NT2/D1 (cell line): ENCODE results near the gene EDEM3.

Source experiments
- YY1 ChIP-seq: IDR thresholded peaks from 2 replicates; pipeline ENCODE4 v1.6.1; 2011; ENCODE audit not compliant: insufficient read length, insufficient read depth
- ZNF274 ChIP-seq: IDR thresholded peaks from 2 replicates; pipeline ENCODE4 v1.6.1; 2011; ENCODE audit warnings: mild to moderate bottlenecking, low read depth, low read length

DNA sequence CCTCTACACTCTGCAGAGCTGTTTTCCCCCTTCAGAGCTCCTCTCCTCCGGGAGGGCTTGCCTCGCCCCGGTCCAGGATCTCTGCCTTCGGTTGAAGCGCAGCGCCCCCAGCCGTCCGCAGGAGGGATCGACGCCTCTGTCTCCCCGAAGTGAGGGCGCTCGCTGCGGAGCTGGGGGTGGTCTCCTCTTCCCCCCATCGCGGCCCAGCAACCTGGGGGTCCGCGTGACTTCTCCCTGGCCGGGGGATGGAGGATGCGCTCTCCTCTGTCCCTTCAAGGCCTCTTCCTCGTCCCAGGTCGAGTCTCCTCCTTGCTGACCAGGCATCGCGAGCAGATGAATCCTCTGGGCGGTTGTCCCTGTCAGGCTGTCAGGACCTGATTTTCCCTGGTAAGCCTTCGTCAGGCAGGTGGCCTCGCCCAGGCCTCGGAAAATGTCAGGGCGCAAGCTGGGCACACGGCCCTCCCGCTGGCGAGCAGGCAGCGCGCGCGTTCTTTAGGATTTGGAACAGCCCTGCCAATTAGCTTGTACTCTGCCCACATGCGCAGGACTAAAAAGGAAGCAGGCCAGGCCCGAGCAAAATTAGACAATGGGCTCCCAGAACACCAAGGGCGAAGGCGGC is 90.5 kb downstream of the EDEM3 start:
- no peak for TF ChIP-seq YY1
- TF ChIP-seq ZNF274 = no peak
